Mesenteric fat pad (tissue), 1 donor: ENCODE measurements around the gene IL6R. TPM values are rescaled to one million over a fixed set of nuclear protein-coding genes. Genes with fewer than 3 reads are reported as not detected.

Experiments used
- DNase-seq: peaks from one replicate; pipeline ENCODE4 v3.0.0-alpha.2; 2020; ENCODE audit warnings: low spot score
- total RNA-seq: library from RNA; stranded (reverse); fragmentation: NEBNext Ultra II Directional; extraction: Animal tissue kit (Norgen Biotek cat#: 25700); gene quantifications from one replicate; pipeline ENCODE4 v1.2.1, GENCODE V29; 2021
- donor health status: DM: yes; HTN: yes; CAD: no.

The IL6R gene
- total RNA-seq, 1 donor from 2014 or later: 35.6 TPM

- DNase-seq: no peak
Measured at GRCh38 chr1:154446789-154447188, 41.6 kb downstream of the IL6R start.

- no peak for DNase-seq
Measured at GRCh38 chr1:154448331-154448811, 43.2 kb downstream of the IL6R start.

- no peak for DNase-seq
Measured at GRCh38 chr1:154453161-154453560, 48.0 kb downstream of the IL6R start.

- DNase-seq: no peak
Measured at GRCh38 chr1:154453574-154454352, 48.6 kb downstream of the IL6R start.

- no peak for DNase-seq
Measured at GRCh38 chr1:154454386-154455120, 49.4 kb downstream of the IL6R start.

- no peak for DNase-seq
Measured at GRCh38 chr1:154456631-154457030, 51.5 kb downstream of the IL6R start.

GRCh38 chr1:154459080-154459479 lies 53.9 kb downstream of the IL6R start:
- DNase-seq: no peak

GRCh38 chr1:154460695-154461260 lies 55.6 kb downstream of the IL6R start:
- no peak for DNase-seq

GRCh38 chr1:154463512-154463990 lies 58.4 kb downstream of the IL6R start:
- no peak for DNase-seq

GRCh38 chr1:154465621-154466195 lies 60.6 kb downstream of the IL6R start:
- no peak for DNase-seq

GRCh38 chr1:154466206-154466605 lies 61.1 kb downstream of the IL6R start:
- DNase-seq: no peak

- DNase-seq: no peak
Measured at GRCh38 chr1:154466921-154467417, 61.8 kb downstream of the IL6R start.

- no peak for DNase-seq
Measured at GRCh38 chr1:154467434-154468102, 62.4 kb downstream of the IL6R start.

- no peak for DNase-seq
Measured at GRCh38 chr1:154468535-154469250, 63.5 kb downstream of the IL6R start.

GRCh38 chr1:154469844-154470560 lies 64.9 kb downstream of the IL6R start:
- DNase-seq: no peak

- DNase-seq: no peak
Measured at GRCh38 chr1:154471304-154471703, 66.2 kb downstream of the IL6R start.

- DNase-seq: no peak
Measured at GRCh38 chr1:154474802-154475201, 69.7 kb downstream of the IL6R start.

- DNase-seq: no peak
Measured at GRCh38 chr1:154476791-154477190, 71.6 kb downstream of the IL6R start.

- no peak for DNase-seq
Measured at GRCh38 chr1:154478013-154478412, 72.9 kb downstream of the IL6R start.

GRCh38 chr1:154478639-154479038 lies 73.5 kb downstream of the IL6R start:
- DNase-seq: no peak
